DND-41 (cell line): ENCODE measurements around the gene C1orf116.

ENCODE experiments used
- CTCF ChIP-seq: IDR thresholded peaks from 2 replicates; pipeline ENCODE4 v1.5.1; 2012; ENCODE audit warnings: borderline replicate concordance, low read length, moderate library complexity, mild to moderate bottlenecking; ENCODE audit not compliant: poor library complexity, severe bottlenecking; ENCODE audit errors: extremely low read depth
- EZH2 ChIP-seq: IDR thresholded peaks from 3 replicates; pipeline ENCODE4 v1.6.1; 2012; ENCODE audit warnings: borderline replicate concordance, low read depth, mild to moderate bottlenecking, moderate library complexity, low read length, inconsistent platforms; ENCODE audit not compliant: severe bottlenecking

- TF ChIP-seq EZH2 (no peak), CTCF (no peak)
Measured at GRCh38 chr1:207031016-207031415, 1.5 kb downstream of the C1orf116 start.
